HUES6 (cell line): ENCODE data around the gene TRIM73.
"Not testable (repeated sequence)": the region's sequence is repeated elsewhere in the genome, so short reads cannot be mapped to it uniquely, and the experiment has no call there.

ENCODE experiments used
- H3K27ac ChIP-seq: 2 replicates; pipeline ENCODE4 v1.7.0; 2013; ENCODE audit warnings: low read depth, mild to moderate bottlenecking, low read length, inconsistent platforms
- H3K27me3 ChIP-seq: 2 replicates; pipeline ENCODE4 v1.6.1; 2013; ENCODE audit warnings: low read length; ENCODE audit not compliant: control insufficient read depth, insufficient read depth
- H3K36me3 ChIP-seq: 2 replicates; pipeline ENCODE4 v1.6.1; 2013; ENCODE audit warnings: low read length; ENCODE audit not compliant: control insufficient read depth, insufficient read depth
- H3K4me1 ChIP-seq: 2 replicates; pipeline ENCODE4 v1.6.1; 2013; ENCODE audit warnings: low read length; ENCODE audit not compliant: control insufficient read depth, insufficient read depth
- H3K4me3 ChIP-seq: 2 replicates; pipeline ENCODE4 v1.5.1; 2013; ENCODE audit warnings: low read depth, low read length
- H3K9ac ChIP-seq: one replicate; pipeline ENCODE4 v1.6.1; 2013; ENCODE audit warnings: mild to moderate bottlenecking, low read length
- H3K9me3 ChIP-seq: 2 replicates; pipeline ENCODE4 v1.6.1; 2013; ENCODE audit warnings: low read depth, low read length; ENCODE audit not compliant: control insufficient read depth, insufficient read depth

TRIM73 gene

GRCh38 chr7:75400575-75400974 is 5.1 kb downstream of the TRIM73 start:
- H3K36me3 ChIP-seq, H3K9me3 ChIP-seq, H3K27me3 ChIP-seq, H3K27ac ChIP-seq, H3K4me1 ChIP-seq, H3K9ac ChIP-seq, H3K4me3 ChIP-seq: not testable (repeated sequence)

- not testable (repeated sequence) for H3K27ac ChIP-seq, H3K4me1 ChIP-seq, H3K9ac ChIP-seq, H3K4me3 ChIP-seq, H3K36me3 ChIP-seq, H3K9me3 ChIP-seq, H3K27me3 ChIP-seq
Measured at GRCh38 chr7:75403455-75404443, 8.3 kb downstream of the TRIM73 start.

GRCh38 chr7:75404663-75405062 is 9.2 kb downstream of the TRIM73 start:
- H3K36me3 ChIP-seq, H3K9ac ChIP-seq, H3K27me3 ChIP-seq, H3K27ac ChIP-seq, H3K4me3 ChIP-seq, H3K9me3 ChIP-seq, H3K4me1 ChIP-seq: not testable (repeated sequence)

GRCh38 chr7:75409880-75410822 is 14.7 kb downstream of the TRIM73 start:
- H3K9ac ChIP-seq, H3K27me3 ChIP-seq, H3K27ac ChIP-seq, H3K4me3 ChIP-seq, H3K36me3 ChIP-seq, H3K4me1 ChIP-seq, H3K9me3 ChIP-seq: not testable (repeated sequence)

- not testable (repeated sequence) for H3K9me3 ChIP-seq, H3K4me1 ChIP-seq, H3K27me3 ChIP-seq, H3K4me3 ChIP-seq, H3K36me3 ChIP-seq, H3K27ac ChIP-seq, H3K9ac ChIP-seq
Measured at GRCh38 chr7:75410823-75411173, 15.4 kb downstream of the TRIM73 start.

- H3K4me3 ChIP-seq, H3K27me3 ChIP-seq, H3K9me3 ChIP-seq, H3K27ac ChIP-seq, H3K4me1 ChIP-seq, H3K9ac ChIP-seq: not testable (repeated sequence)
- H3K36me3 ChIP-seq: peaks cover 20% of the 10 kb centered on the region
Measured at GRCh38 chr7:75414204-75414603, 18.8 kb downstream of the TRIM73 start.

GRCh38 chr7:75414708-75415427 is 19.4 kb downstream of the TRIM73 start:
- H3K9ac ChIP-seq, H3K27ac ChIP-seq, H3K4me3 ChIP-seq, H3K27me3 ChIP-seq, H3K9me3 ChIP-seq, H3K4me1 ChIP-seq: not testable (repeated sequence)
- peaks cover 24% of the 10 kb centered on the region for H3K36me3 ChIP-seq

- H3K9me3 ChIP-seq, H3K9ac ChIP-seq, H3K4me3 ChIP-seq, H3K27me3 ChIP-seq, H3K4me1 ChIP-seq, H3K27ac ChIP-seq: not testable (repeated sequence)
- peaks cover 29% of the 10 kb centered on the region for H3K36me3 ChIP-seq
Measured at GRCh38 chr7:75415428-75415817, 20.0 kb downstream of the TRIM73 start.

- not testable (repeated sequence) for H3K9me3 ChIP-seq, H3K27ac ChIP-seq, H3K27me3 ChIP-seq, H3K4me3 ChIP-seq, H3K4me1 ChIP-seq, H3K9ac ChIP-seq
- H3K36me3 ChIP-seq: peaks cover 33% of the 10 kb centered on the region
Measured at GRCh38 chr7:75415829-75416373, 20.5 kb downstream of the TRIM73 start.

- peaks cover 39% of the 10 kb centered on the region for H3K36me3 ChIP-seq
- not testable (repeated sequence) for H3K9me3 ChIP-seq, H3K4me1 ChIP-seq, H3K27me3 ChIP-seq, H3K27ac ChIP-seq, H3K4me3 ChIP-seq, H3K9ac ChIP-seq
Measured at GRCh38 chr7:75416787-75417186, 21.4 kb downstream of the TRIM73 start.
